ENCODE results near the gene LRRC59.

GRCh38 chr17:50423553-50424159, 26.3 kb upstream of the LRRC59 start:
- TF ChIP-seq EZH2 (IDR thresholded peaks at IDR 0.05) (no peak), POLR2AphosphoS5 (IDR thresholded peaks at IDR 0.05; ENCODE audit: borderline replicate concordance, low read depth, low read length) (no peak)
